ENCODE measurements around the gene AZGP1.
A peak's percentile ranks its signal among the peaks of the same experiment; 100 is the strongest.

Gene AZGP1

DNA sequence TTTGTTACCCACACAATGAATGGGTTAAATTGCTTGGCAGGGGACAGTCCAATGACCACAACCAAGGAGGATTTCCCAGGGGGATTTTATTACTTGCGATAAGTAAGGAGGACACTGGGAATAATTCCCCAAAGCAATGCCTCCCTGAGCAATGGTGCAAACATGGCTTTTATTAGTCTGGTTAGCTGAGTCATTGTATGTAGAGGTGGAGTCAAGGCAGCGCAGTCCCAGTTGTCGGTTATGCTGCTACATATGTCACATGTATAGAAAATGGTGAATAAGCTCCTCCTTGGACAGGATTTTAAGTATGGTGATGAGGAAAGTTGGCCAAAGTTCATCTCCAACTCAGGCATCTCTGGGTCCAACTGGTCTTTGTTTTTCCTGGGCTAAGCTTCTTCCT, 52.6 kb downstream of the AZGP1 start:
- DNase-seq (ENCODE audit: low read depth) = no peak
- no peak overlapping the region for H3K4me3 ChIP-seq (ENCODE audit: low read depth, low read length)

GRCh38 chr7:99920149-99920548, 55.7 kb downstream of the AZGP1 start:
- DNase-seq (ENCODE audit: low read depth) = no peak
- H3K4me3 ChIP-seq (ENCODE audit: low read depth, low read length) = peak overlapping the region; percentile 80

GRCh38 chr7:99919814-99920112, 56.1 kb downstream of the AZGP1 start:
- H3K4me3 ChIP-seq (ENCODE audit: low read depth, low read length) = peak overlapping the region; percentile 80
- no peak for DNase-seq (ENCODE audit: low read depth)

GRCh38 chr7:99918959-99919813, 56.6 kb downstream of the AZGP1 start, which contains the start of gene TRIM4:
TRIM4 (minus strand) TSS chr7:99919530; CDS start chr7:99919401, 129 bp downstream.
- peak; percentile 79 for DNase-seq (ENCODE audit: low read depth)
- peak within 1 kb of the TSS; percentile 80 for H3K4me3 ChIP-seq (ENCODE audit: low read depth, low read length)

Measured in skeletal muscle cell (primary cell).